ENCODE results near the gene CELA2A. TPM values are rescaled to one million over a fixed set of nuclear protein-coding genes. Genes with fewer than 3 reads are reported as not detected.
A peak's percentile ranks its signal among the peaks of the same experiment; 100 is the strongest.

The CELA2A gene
- total RNA-seq, 1 donor from 2014 or later: not detected

DNA sequence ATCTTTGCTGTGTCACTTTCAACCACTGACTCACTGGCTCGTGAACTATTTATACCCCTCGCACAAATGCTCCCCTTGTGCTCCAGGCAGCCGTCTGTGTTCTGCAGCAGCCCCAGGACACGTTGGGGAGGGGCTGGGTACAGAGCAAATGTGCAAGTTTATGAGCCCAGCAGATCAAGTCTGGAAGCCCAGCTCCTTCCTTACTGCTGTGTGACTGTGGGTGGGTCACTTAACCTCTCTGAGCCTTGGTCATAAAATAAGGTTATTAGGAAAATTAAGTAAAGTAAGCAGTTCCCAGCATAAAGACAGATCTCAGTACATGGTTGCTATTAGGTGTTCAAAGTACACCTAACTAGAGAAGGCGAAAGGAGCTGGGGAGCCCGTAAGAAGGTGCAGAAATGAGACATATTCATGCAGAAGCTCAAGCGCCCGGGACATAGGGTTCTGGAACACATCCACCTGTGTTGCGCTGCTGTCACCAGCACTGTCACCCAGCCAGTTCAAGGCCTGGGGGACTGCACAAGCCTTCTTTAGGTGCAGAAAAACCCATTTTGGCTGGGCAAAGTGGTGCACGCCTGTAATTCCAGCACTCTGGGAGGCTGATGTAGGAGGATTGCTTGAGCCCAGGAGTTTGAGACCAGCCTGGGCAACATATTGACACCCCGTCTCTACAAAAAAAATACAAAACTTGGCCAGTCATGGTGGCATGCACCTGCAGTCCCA is 33.0 kb upstream of the CELA2A start:
- DNase-seq (no peak), ATAC-seq (no peak)
- Histone ChIP-seq H3K4me3 (no peak overlapping the region), H3K9me3 (no peaks in the 10 kb centered on the region), H3K27ac (no peak overlapping the region), H3K27me3 (no peaks in the 10 kb centered on the region), H3K4me1 (peaks cover 17% of the 10 kb centered on the region), H3K36me3 (peaks cover 19% of the 10 kb centered on the region)
- TF ChIP-seq, protein P1, sequence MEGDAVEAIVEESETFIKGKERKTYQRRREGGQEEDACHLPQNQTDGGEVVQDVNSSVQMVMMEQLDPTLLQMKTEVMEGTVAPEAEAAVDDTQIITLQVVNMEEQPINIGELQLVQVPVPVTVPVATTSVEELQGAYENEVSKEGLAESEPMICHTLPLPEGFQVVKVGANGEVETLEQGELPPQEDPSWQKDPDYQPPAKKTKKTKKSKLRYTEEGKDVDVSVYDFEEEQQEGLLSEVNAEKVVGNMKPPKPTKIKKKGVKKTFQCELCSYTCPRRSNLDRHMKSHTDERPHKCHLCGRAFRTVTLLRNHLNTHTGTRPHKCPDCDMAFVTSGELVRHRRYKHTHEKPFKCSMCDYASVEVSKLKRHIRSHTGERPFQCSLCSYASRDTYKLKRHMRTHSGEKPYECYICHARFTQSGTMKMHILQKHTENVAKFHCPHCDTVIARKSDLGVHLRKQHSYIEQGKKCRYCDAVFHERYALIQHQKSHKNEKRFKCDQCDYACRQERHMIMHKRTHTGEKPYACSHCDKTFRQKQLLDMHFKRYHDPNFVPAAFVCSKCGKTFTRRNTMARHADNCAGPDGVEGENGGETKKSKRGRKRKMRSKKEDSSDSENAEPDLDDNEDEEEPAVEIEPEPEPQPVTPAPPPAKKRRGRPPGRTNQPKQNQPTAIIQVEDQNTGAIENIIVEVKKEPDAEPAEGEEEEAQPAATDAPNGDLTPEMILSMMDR (IDR thresholded peaks at IDR 0.05): no peak
- intact Hi-C loops (cut with DNase I): no loop called here

DNA sequence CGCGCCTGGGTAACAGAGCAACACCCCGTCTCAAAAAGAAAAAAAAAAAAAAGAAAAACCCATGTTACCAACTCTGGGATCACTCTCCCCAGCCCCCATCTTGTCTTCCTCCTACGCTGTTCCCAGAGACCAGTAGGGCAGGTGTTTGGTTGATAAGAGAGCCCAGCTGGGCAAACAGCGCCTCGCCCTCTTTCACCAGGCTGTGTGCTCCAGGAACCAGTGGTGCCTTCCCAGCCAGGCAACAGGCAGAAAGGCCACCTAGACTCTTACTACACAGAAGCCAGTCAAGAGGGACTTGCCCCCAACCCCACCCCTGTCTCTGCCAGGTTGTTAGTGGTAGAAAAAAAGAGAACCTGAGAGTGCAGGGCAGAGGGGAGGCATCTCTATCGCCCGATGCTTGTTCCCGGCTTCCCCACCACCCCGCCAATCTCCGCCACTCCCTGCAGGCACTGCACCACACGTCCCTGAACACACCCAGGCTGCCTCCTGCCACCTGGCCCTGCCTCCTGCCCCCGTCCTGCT is 32.3 kb upstream of the CELA2A start:
- intact Hi-C loops (cut with DNase I): no loop called here
- H3K4me3 ChIP-seq: no peak overlapping the region
- H3K9me3 ChIP-seq: no peaks in the 10 kb centered on the region
- ATAC-seq (peak; percentile 68), DNase-seq (no peak)
- TF ChIP-seq, protein P1 (IDR thresholded peaks at IDR 0.05): no peak
- H3K4me1 ChIP-seq: peaks cover 10% of the 10 kb centered on the region
- H3K36me3 ChIP-seq: peaks cover 19% of the 10 kb centered on the region
- H3K27ac ChIP-seq: peak overlapping the region; percentile 11
- no peaks in the 10 kb centered on the region for H3K27me3 ChIP-seq

DNA sequence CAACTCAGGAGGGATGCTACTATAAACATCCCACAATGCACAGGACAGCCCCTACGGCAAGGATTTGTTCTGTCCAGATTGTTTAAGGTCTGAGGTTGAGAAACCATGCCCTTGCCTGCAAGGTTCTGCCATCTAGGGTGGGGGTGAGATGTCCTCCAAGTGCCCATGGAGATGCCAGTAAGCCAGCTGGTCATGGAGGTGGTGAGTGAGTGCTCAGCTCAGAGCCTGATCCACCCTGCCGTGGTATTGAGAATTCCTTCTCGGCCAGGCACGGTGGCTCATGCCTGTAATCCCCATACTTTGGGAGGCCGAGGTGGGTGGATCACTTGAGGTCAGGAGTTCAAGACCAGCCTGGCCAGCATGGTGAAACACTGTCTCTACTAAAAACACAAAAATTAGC is 31.6 kb upstream of the CELA2A start:
- TF ChIP-seq, protein P1 (IDR thresholded peaks at IDR 0.05): no peak
- H3K27me3 ChIP-seq: no peaks in the 10 kb centered on the region
- H3K4me1 ChIP-seq: peaks cover 8% of the 10 kb centered on the region
- DNase-seq: no peak
- no peak for ATAC-seq
- H3K27ac ChIP-seq: no peak overlapping the region
- H3K4me3 ChIP-seq: no peak overlapping the region
- no peaks in the 10 kb centered on the region for H3K9me3 ChIP-seq
- intact Hi-C loops (cut with DNase I): no loop called here
- peaks cover 19% of the 10 kb centered on the region for H3K36me3 ChIP-seq

DNA sequence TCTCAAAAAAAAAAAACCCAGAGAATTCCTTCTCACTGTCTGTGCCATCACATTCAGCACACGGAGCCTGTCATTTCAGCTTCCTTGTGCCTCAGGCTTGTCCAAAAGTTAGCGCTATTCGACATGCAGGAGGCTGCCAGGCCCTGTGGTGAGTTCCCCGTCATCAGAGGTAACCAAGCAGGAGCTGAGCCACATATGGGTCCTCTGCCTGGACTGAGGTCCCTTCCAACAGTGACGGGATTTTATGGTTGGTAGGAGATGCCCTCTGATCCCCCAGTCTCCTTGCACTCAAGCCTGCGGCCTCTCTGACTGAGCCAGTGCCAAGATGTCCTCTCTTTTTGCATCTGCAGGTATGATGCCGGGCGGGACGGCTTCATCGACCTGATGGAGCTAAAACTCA is 31.0 kb upstream of the CELA2A start:
- Histone ChIP-seq H3K36me3 (peaks cover 19% of the 10 kb centered on the region), H3K4me3 (no peak overlapping the region), H3K27me3 (no peaks in the 10 kb centered on the region), H3K9me3 (no peaks in the 10 kb centered on the region), H3K27ac (no peak overlapping the region), H3K4me1 (peaks cover 8% of the 10 kb centered on the region)
- ATAC-seq (no peak), DNase-seq (no peak)
- TF ChIP-seq, protein P1 (IDR thresholded peaks at IDR 0.05): no peak
- intact Hi-C loops (cut with DNase I): no loop called here

DNA sequence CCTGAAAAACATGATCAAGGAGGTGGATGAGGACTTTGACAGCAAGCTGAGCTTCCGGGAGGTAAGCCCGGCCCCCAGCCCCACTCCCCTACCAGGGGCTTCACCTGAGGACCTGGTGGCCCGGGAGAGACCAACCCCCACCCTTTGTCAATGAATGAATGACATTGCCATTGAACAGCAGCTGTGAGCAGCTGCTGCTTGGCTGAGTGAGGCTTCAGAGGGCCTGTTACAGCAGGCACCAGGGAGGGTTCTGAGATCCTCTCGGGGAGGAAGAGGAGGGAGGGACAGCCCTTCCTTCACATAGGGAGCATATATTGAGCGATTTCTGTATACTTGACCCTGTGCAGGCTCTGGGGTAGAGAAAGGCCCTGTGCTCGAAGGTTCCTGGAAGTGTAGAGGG is 30.6 kb upstream of the CELA2A start:
- DNase-seq (no peak), ATAC-seq (no peak)
- peaks cover 7% of the 10 kb centered on the region for H3K4me1 ChIP-seq
- TF ChIP-seq, protein P1 (IDR thresholded peaks at IDR 0.05): no peak
- no peaks in the 10 kb centered on the region for H3K9me3 ChIP-seq
- no peak overlapping the region for H3K27ac ChIP-seq
- intact Hi-C loops (cut with DNase I): no loop called here
- H3K4me3 ChIP-seq: no peak overlapping the region
- no peaks in the 10 kb centered on the region for H3K27me3 ChIP-seq
- peaks cover 19% of the 10 kb centered on the region for H3K36me3 ChIP-seq
